WTC11 (cell line): ENCODE data around the gene KRTAP10-2.
"Not testable (repeated sequence)": the region's sequence is repeated elsewhere in the genome, so short reads cannot be mapped to it uniquely, and the experiment has no call there.

Source experiments
- TP53 ChIP-seq: sonication (generic); formaldehyde crosslinking; IDR thresholded peaks from 2 replicates; pipeline ENCODE4 v1.8.1; 2023; ENCODE audit warnings: mild to moderate bottlenecking, missing genetic modification reagents
- USF2 ChIP-seq: sonication (generic); formaldehyde crosslinking; IDR thresholded peaks from 2 replicates; pipeline ENCODE4 v1.8.1; 2023; ENCODE audit warnings: mild to moderate bottlenecking, missing genetic modification reagents, moderate library complexity

- TF ChIP-seq USF2, TP53 (CRISPR knock-in tag): not testable (repeated sequence)
Observed at GRCh38 chr21:44558329-44558675, 7.0 kb upstream of the KRTAP10-2 start.
